Fibroblast of skin of right biceps (primary cell): Measurements from ENCODE around the gene MLST8.

Experiments
- DNase-seq: peaks from one replicate; pipeline ENCODE4 v3.0.0-alpha.2; 2013

The MLST8 gene, protein sequence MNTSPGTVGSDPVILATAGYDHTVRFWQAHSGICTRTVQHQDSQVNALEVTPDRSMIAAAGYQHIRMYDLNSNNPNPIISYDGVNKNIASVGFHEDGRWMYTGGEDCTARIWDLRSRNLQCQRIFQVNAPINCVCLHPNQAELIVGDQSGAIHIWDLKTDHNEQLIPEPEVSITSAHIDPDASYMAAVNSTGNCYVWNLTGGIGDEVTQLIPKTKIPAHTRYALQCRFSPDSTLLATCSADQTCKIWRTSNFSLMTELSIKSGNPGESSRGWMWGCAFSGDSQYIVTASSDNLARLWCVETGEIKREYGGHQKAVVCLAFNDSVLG

DNA sequence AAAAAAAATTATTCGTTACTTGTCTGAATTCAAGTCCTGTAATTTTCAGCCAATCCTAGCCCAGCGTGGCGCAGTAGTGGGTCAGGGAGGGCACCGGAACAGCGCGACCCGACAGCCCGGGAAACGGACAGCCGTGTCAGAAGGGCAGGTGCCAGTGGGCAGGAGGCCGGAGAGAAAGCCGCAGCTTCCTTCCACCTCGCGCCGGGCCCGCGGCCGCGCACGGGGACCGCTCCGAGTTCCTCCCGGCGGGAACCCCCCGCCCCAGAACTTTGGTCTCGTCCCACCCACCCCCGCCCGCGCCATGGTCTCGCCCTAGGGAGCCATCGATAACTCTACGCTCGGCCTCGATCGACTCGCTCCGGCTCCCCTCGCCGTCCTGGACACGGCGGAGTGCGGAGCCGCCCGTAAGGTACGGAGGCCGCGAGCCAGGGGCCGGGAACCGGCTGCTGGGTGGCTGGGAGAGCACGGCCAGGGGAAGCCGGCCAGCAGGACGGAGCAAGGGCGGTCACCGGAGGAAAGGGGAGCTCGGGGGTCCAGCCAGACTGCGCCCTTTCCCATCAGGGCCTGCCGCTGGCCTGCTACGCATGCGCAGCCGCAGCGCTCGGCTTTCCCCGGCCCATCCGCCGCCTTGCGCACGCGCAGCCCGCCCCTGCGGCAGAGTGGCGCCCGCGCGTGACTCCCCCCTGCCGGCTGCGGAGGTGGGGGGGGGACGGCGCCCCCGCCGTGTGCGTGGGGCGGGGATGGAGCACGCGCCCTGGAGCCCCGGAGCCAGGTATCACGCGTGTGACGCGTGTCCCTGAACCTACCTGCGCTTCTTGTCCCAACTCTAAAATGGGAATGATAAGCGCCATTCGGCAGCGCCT is at the start of gene MLST8:
MLST8 (plus strand) TSS at position 351 of the 863 bp plus-strand sequence. CDS start 632 bp downstream, outside the sequence.
- DNase-seq = peak; percentile 87

DNA sequence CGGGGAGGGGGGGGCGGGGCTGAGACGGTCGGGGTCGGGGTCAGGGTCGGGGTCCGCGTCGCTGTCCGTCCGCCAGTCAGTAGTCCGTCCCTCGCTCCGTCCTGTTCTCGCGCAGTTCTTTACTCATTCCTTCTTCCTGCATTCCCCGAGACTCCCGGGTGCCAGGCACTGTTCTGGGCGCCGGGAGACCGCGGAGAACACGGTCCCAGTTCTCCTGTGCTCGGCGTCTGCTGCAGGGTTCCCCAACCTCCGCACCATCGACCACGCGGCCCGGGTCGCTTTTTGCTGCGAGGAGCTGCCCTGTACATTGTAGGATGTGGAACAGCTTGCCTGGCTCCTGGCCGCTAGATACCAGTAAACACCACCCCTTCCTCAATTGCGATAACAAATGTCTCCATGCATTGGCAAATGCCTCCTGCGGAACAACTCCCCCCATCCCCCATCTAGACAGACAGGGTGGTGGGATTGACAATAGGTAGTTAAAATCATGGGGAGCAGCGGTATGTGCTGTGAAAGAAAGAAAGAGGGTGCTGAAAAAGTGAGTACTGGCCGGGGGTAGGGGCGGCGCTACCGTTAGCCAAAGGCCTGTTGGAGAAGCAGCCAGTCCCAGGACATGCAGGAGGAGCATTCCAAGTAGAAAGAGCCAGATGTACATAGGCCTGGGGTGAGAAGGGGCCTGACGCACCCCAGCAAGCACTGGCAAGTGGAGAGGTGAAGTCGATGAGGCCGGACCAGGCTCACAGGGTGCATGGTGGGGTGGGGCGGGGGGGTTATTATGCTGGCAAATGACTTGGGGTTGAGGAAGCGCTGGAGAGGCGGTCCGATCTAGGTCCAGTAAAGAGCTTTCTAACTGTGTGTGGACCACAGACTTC is 49.0 kb upstream of the MLST8 start:
- peak; percentile 52 for DNase-seq

DNA sequence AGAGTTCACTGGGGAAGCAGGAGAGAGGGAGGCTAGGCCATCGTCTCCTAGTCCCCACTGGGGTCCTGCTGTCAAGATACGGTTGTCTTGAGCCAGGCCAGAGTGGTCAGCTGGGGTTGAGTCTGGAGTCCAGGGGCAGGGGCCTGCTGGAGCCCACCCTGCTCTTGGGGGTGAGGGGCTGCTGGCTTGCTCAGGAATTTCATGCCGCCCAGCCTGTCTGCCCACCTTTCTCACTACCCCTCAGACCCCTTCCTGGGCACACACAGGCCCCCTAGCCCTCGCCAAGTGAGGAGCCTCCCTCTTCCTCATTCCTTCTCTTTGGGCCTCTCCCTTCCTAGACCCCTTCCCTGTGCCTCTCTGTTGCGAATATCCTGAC is 48.4 kb upstream of the MLST8 start:
- no peak for DNase-seq

DNA sequence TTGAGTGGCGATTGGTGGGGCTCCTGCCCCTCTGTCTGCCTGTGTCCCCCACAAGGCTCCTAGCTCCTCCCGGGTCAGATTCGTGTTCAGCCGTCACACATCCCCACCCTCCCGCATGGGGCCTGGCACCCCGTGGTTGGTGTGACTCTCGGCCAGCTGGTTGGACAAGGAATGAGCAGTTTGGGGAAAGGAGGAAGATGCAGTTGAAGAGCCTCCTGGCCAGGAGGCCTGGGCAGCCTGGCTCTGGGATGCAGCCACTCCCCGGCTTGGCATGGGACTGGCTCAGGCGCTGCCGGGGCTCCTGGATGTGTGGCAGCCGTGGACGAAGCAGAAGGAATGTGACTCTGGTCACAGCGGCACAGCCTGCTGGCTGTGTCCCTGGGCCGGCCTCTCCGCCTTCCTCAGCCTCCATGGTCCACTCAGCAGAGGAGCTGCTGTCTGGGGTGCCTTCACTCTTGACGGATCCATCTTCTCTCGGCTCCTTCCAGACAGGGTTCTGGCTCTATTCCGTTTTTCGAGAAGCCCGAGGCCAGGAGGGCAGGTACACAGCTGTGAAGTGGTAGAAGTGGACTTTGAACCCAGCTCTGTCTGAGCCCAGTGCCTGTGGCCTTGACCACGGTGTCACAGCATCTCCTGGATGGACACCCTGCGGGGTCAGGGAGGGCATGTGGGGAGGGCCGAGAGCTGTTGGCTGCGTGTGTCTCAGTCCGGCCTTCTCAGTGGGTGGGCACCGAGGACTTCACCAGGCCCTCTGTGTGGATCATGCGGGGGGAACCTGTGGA is 47.6 kb upstream of the MLST8 start:
- no peak for DNase-seq

DNA sequence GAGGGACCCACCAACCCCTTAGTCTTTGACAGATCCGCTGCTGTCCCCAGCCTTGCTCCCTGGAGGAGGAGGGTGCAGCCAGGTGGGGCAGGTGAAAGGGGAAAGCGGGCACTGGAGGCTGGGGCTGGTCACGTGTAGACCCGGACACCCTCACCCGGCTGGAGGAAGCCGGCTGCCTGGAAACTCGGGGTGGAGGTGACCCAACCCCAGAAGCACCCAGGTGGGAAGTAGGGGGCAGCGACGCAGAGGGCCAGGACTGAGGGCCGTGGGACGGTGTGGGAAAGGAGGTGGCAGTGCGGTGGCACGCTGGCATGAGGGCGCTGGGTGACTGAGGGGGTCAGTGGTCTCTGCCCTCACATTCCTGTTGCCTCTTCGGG is 47.0 kb upstream of the MLST8 start:
- DNase-seq = no peak

DNA sequence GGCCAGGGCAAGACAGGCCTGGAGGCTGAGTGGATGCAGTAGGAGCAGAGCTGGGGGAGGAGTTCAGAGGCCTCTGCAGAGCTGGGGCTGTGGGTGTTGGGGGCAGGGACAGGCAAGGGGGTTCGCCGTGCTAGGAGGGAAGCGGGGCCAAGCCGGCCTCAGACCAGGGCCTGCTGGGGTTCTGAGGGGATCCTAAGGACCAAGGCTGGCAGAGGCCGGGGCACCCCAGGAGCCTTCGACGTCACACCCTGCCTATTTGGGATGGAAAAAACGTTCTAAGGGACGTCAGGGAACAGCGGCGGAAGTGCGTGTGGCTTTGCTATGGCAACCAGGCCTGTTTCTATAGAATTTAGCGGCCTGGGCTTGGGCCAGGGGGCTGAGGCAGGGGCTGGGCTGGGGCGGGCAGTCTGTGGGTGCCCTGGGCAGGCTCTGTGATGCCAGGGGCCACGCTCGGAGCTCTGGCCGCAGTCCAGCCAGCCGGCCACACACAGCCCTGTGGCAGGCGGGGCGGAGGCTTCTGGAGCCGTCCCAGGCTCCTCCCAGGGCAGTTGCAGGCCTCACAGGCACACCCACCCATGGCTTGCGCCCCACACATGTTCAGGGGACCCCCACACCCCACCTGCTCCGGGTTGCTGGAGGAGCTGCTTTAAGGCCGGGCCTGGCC is 45.9 kb upstream of the MLST8 start:
- no peak for DNase-seq

DNA sequence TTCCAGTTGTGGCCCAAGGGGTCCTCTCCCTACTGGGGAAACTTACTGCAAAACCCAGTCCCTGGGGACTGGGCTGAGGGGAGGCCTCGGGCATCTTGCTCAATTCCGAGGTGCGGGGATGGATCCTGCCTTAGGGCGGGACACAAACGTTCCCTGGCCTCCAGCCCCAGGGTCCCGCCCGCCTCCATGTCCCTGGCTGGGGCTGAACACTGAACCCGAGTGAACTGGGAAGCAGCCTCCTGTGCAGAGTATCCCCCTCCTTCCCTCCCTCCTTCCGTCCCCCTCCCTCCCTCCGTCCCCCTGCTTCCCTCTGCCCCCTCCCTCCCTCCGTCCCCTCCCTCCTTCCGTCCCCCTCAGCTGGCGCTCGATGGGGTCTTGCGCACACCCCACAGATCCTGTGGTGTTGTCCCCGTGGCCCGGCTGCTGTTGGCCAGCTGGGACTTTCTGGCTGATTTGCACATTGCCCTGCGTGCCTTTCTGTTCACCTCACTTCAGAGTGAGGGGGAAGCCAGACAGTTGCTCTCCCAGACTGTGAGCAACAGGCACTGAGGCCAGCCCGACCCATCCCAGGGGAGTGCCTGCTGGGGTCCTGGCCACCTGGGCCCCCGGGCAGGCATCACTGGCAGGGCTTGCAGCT is 44.2 kb upstream of the MLST8 start:
- DNase-seq = peak; percentile 53

DNA sequence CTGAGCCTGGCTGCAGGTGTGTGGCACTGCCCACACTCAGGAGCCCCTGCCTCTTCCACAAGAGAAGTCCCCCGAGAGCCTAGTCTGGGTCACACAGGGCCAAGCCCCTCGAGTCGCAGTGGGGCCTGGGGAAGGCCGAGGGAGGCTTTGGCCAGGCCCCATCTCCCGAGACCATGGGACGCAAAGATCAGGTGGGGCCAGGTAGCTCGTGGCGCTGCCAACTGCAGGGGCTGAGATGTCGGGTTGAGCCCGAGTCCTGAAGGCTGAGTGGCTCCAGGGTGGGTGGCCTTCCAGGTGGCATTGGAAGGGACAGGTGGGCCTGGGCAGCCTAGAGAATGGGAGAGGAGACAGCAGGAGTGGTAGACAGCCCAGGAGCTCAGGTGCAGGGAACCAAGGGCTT is 43.3 kb upstream of the MLST8 start:
- no peak for DNase-seq

DNA sequence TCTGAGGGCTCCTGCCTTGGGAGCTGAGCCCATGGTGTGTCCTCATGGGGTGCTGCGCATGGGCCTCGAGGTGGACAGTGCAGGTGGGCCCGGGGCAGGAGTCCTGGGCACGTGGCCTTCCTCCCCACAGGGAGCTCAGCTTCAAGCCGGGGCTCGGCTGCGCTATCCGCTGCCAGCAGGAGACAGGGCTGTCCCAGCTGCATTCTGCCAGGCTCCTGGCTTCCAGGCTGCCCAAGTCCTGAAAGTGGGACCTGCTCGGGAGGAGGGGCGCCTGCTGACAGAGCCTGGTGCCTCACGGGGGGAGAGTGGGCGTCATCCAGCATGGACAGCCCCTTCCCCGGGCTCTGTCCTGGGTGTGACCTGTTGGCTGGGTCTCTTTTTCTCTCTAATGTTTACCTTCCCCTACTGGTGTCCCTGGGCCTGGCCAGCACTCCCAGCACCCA is 42.6 kb upstream of the MLST8 start:
- no peak for DNase-seq

DNA sequence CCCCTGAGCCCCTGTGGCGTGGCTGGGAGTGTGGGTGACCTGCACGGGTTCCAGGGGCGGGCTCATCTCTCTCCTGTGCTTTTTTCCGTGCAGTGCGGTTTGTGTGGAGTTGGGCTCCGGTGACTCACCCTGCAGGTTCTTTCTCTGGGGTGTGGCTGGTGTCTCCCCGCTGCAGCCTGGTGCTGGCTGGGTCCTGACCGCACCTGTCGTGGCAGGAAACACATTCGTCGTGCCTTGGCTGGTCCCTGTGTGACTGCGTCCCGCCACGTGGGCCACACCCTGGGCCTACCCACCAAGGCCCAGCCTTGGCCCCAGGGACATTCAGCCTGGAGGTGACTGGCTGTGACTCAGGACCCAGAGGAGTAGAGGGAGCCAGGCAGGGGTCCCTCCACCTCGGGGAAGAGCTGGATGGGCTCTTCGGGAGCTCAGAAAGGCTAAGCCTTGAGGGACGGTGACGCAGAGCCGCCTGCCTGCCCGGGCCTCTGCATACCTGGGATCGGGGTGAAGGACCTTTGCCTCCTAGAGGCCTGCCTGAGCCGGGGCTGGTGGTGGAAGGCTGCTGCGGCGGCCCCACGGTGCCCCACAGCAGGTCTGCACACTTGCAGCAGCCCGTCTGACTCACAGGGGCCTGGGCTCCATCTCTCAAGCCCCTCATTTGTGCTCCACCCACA is 41.9 kb upstream of the MLST8 start:
- no peak for DNase-seq

DNA sequence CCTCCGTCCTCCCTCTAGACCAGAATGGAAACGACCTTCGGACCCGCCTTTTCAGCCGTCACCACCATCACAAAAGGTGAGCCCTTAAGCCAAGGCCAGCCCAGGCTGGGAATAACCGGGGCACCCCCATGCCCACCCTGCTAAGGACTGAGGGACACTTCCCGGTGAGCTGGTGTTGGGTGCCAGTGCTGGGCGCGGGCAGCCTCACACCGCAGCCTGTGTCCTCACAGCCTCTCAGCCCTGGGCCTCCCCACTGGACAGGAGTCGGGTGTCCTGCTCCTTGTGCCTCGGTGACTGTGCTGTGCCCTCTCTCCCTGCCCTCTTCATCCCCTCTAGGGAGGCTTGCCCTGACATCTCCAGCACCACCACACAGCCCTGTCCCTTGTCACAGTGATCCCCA is 39.4 kb upstream of the MLST8 start:
- DNase-seq = no peak

DNA sequence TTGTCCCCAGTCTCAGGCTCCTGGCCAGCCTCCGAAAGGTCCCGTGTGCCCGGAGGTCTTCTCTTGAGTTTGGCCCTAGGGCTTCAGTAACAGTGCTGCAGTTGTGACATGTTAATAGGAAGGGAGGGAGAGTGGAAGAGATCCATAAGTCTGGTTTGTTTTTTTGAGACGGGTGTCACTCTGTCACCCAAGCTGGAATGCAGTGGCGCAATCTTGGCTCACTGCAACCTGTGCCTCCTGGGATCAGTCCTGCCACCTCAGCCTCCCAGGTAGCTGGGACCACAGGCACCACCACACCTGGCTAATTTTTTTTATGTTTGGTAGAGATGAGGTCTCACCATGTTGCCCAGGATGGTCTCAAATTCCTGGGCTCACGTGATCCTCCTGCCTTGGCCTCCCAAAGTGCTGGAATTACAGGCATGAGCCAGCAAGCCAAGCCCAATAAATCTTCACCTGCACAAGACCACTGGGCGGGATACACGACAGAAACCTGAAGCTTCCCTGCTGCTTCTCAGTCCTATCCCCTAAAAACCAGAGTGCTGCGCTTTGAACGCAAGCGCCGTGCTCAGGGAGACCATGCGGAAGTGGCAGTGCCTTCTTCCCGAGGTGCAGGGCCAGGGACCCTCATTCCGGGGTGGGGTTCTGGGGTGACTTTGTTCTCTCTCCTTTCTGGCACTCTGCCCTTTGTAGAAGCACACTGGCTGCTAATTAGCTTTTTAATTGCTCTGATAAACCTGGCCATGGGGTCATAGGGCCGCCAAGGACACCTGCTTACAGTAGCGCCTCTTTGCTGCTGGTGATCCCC is 38.8 kb upstream of the MLST8 start:
- DNase-seq = no peak

DNA sequence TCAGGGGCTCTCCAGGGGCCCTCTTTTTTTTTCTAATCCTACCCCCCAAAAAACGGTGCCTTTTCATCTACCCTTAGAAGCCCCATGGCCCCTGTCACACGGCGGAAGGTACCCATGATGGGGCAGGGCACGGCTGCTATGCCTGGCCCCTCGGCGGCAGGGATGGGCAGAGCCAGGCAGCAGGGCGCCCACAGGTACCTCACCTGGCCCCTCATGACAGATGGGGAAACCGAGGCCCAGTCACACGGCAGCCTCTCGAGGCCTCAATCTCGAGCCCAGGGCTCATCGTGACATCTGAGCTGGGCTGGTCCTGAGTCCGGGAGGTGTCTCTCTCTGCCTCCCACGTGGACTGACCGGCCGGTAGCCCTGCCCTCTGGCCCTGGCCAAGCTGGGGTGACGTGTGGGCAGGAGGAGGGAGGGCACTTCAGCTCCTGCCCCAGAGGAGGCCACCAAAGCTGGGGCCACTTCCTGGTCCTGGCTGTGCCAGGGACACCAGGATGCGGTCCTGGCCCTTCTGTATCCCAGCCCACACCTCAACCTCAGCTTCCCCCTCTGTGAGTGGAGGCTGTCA is 38.1 kb upstream of the MLST8 start:
- no peak for DNase-seq

DNA sequence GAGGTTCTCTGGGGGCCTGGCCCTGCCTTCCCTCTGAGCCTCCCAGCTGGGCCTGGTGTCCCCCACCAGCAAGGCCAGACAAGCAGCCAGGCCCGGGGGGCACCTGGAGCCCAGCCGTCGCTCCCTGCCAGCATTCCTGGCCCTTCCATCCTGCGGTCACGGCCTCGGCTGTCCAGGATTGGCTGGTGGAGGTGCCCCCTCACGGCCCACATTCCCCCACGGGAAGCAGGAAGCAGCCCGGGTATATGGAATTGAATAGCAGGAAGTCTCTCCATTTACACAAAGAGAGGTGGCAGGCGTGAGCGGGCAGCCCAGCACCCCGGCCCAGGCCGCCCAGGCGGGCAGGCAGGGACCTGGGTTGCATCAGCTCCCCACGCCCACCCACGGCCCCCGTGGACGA is 35.2 kb upstream of the MLST8 start:
- no peak for DNase-seq

DNA sequence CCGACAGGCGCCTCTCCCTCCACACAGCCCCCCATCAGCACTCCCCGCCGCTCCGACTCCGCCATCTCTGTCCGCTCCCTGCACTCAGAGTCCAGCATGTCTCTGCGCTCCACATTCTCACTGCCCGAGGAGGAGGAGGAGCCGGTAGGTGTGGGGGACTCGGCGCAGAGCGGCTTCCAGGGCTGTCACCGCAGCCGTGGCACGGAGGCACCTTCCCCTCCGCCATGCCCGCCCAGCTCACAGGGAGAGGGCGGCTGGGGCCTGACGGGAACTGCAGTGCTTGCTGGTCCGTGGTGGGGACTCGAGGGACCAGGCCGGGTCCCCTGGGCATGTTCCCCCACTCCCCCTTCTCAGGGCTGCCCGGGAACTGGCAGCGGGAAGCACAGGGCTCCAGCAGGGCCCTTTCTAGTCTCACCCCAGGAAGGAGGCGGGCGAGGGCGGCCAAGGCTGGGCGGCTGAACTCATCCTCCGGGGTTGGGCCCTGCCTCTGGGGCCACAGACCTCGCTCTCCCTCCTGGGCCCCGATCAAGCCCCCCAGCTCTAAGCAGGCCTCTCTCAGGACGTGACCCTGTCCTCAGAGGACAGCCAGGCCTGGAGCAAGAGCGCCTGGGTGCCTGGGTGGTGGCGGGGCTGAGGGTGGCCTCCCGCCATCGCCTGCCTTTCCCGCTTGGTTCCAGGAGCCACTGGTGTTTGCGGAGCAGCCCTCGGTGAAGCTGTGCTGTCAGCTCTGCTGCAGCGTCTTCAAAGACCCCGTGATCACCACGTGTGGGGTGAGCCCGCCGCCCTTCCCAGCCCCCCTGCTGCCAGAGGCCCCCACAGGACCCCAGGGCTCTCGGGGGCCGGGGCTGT is 34.4 kb upstream of the MLST8 start:
- DNase-seq = no peak

DNA sequence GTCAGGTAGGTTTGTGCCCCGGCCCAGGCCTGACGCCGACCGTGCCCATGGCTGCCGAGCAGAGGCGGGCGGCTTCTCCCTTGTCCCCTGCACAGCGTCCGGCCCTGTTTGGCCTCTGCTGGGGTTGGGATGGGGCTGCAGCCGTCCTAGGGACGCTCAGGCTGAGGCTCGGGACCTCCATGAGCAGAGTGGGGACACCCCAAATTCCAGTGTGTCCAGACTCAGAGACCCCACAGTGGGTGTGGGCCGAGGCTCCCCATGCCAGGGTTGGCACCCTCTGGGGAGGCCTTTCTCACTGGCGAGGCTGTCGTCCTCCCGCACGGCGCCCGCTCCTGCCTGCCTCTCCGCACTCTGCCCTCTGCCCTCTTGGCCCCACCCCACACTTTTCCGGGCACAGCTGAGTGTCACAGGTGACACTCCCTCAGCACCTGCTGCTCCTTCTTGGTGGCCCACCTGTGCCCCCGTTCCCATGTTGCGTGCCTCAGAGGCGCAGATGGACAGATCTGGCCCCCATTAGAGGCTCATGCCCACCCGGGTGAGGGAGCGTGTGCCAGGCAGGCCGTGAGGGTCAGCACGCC is 33.6 kb upstream of the MLST8 start:
- no peak for DNase-seq

DNA sequence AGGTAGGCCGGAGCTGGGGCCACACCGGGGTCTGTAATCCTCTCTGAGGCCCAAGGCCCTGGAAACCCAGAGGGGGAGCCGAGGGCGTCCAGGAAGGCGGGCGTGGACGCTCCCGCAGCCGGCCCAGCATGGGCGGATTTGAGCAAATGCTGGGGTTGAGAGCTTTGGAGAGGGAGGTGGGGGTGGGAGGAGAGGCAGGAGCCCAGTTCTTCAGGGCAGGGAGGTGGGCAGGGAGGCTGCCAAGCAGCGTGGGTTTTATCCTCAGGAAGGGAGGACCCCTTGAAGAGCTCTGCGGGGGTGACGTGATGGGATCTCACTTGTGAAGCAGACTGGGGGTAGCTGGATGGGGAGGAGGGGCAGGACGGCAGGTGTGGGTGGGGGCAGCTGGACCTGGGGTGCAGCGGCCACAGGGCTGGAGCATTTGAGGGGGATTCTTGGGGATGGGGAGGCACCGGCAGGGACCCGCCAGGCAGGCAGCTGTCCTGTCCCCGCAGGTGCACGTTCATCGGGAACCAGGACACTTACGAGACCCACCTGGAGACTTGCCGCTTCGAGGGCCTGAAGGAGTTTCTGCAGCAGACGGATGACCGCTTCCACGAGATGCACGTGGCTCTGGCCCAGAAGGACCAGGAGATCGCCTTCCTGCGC is 32.4 kb upstream of the MLST8 start:
- no peak for DNase-seq

DNA sequence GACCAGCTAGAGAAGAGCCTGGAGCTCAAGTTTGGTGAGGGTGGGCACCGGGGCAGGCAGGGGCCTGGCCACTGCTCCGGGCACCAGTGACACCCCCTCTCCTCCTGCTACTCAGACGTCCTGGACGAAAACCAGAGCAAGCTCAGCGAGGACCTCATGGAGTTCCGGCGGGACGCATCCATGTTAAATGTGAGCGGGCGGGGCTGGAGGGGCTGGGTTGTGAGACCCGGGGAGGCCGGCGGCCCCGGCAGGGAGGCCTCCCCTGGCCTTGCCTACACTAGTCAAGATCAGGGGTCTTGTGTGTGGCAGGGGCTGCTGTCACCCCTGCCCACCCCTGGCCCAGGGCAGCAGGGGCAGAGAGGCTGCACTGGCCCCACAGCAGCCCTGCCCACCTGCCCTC is 31.9 kb upstream of the MLST8 start:
- no peak for DNase-seq
